HepG2 (cell line): ENCODE measurements around the gene AIF1. TPM values are rescaled to one million over a fixed set of nuclear protein-coding genes. Genes with fewer than 3 reads are reported as not detected.

Experiments
- KIAA2018 ChIP-seq: sonication (generic); formaldehyde crosslinking; IDR thresholded peaks from 2 replicates; pipeline ENCODE4 v1.5.0; 2020; ENCODE audit warnings: mild to moderate bottlenecking, missing genetic modification reagents, borderline replicate concordance
- MAFK ChIP-seq, 2 experiments: IDR thresholded peaks in 1 of 2; conservative IDR thresholded peaks in 1 of 2; 2 replicates each; pipeline ENCODE4 v1.6.1; 2011; ENCODE audit warnings: improper control_type of control experiment in 2 of 2, low read length in 2 of 2
- MXI1 ChIP-seq: IDR thresholded peaks from 3 replicates; pipeline ENCODE4 v1.6.1; 2012; ENCODE audit warnings: low read depth, low read length, inconsistent platforms, borderline replicate concordance
- POGK ChIP-seq: sonication (generic); formaldehyde crosslinking; conservative IDR thresholded peaks from 2 replicates; pipeline ENCODE4 v1.8.0; 2022; ENCODE audit warnings: mild to moderate bottlenecking, moderate library complexity, missing genetic modification reagents
- PRPF4 ChIP-seq: fragments of 200-400 bp; formaldehyde crosslinking; IDR thresholded peaks from 2 replicates; pipeline ENCODE4 v1.6.1; 2016; ENCODE audit warnings: low read length, low read depth; ENCODE audit not compliant: poor library complexity, severe bottlenecking
- RBFOX2 ChIP-seq: fragments of 200-400 bp; formaldehyde crosslinking; IDR thresholded peaks from 2 replicates; pipeline ENCODE4 v1.6.1; 2017; ENCODE audit warnings: low read depth, mild to moderate bottlenecking, low read length
- THAP9 ChIP-seq: sonication (generic); formaldehyde crosslinking; IDR thresholded peaks from 2 replicates; pipeline ENCODE4; 2020; ENCODE audit warnings: missing genetic modification reagents, mild to moderate bottlenecking, borderline replicate concordance
- USF2 ChIP-seq, 2 experiments: sonication (generic) in 1 of 2; formaldehyde crosslinking in 1 of 2; IDR thresholded peaks; 2 replicates each; pipeline versions ENCODE4 v1.5.1 to v1.6.1; 2011 to 2020; ENCODE audit warnings: borderline replicate concordance in 1 of 2, low read depth in 1 of 2, low read length in 1 of 2, mild to moderate bottlenecking in 1 of 2, missing genetic modification reagents in 1 of 2, moderate library complexity in 1 of 2
- ZNF770 ChIP-seq: sonication (generic); formaldehyde crosslinking; IDR thresholded peaks from 2 replicates; pipeline ENCODE4 v1.5.0; 2020; ENCODE audit warnings: mild to moderate bottlenecking, missing genetic modification reagents
- polyA plus RNA-seq, 8 experiments: library from polyadenylated mRNA; depleted of rRNA in 3 of 8; stranded (reverse) in 7 of 8; unstranded in 1 of 8; fragments of >200 nt; fragmentation: Illumina TruSeq in 4 of 8; extraction: Trizol in 4 of 8; gene quantifications; 2 replicates each; pipeline versions ENCODE4 v1.2.1 to v1.2.3, GENCODE V29; 2011 to 2016; ENCODE audit warnings: low read depth in 4 of 8, missing spikeins in 1 of 8, mixed read lengths in 1 of 8; ENCODE audit not compliant: insufficient read depth in 1 of 8
- total RNA-seq, 5 experiments: library from RNA; depleted of rRNA; stranded (reverse); fragments of >200 nt; fragmentation: Illumina TruSeq; extraction: Trizol; gene quantifications; 2 replicates each; pipeline ENCODE4 v1.2.3, GENCODE V29; 2016; ENCODE audit warnings: low read depth in 1 of 5

The AIF1 gene
- total and polyA plus RNA-seq, 2 of the 13 experiments (the other 11 are each of a cell fraction or from before 2014, with no cell fraction given): 1.5 TPM; not detected in 1

GRCh38 chr6:31614075-31614619, 887 bp upstream of the AIF1 start (continued):
- TF ChIP-seq THAP9 (CRISPR knock-in tag): peak; percentile 54; the same call in 1 of the 2 replicates
- no peak for TF ChIP-seq KIAA2018 (CRISPR knock-in tag)
- no peak for TF ChIP-seq ZNF770
- TF ChIP-seq PRPF4: no peak
- TF ChIP-seq POGK (CRISPR knock-in tag): no peak
- TF ChIP-seq MAFK (conservative IDR thresholded peaks at IDR 0.05 in 1 of 2, IDR thresholded peaks at IDR 0.05 in 1 of 2; ENCODE audit: low read length in 2 of 2): no peak
- no peak for TF ChIP-seq RBFOX2
- TF ChIP-seq USF2 (IDR thresholded peaks at IDR 0.05; ENCODE audit: low read depth, low read length): no peak
- no peak for TF ChIP-seq USF2 (CRISPR knock-in tag; IDR thresholded peaks at IDR 0.05; ENCODE audit: borderline replicate concordance)
- peak; percentile 61; the same call in 1 of the 3 replicates for TF ChIP-seq MXI1
